Naive thymus-derived CD8-positive, alpha-beta T cell (primary cell): ENCODE data around the gene ATP4B. TPM values are rescaled to one million over a fixed set of nuclear protein-coding genes. Genes with fewer than 3 reads are reported as not detected.
A peak's percentile ranks its signal among the peaks of the same experiment; 100 is the strongest.

Source experiments
- ATAC-seq, 2 donors: fragments of 150-1000 bp; cut with Tn5 transposase in 1 of 2; sonication (Bioruptor Pico), chemical (Tn5 transposase) in 1 of 2; 1 replicate in 1 of 2; 2 replicates in 1 of 2; pipeline ENCODE4 v1.10.0; 2021; ENCODE audit warnings: mild to moderate bottlenecking in 2 of 2, moderate library complexity in 2 of 2
- POLR2A ChIA-PET: fragments of 350-600 bp; sonication (Branson Sonifier 250); formaldehyde crosslinking; loops from one replicate; lab custom pipeline; 2021; ENCODE audit warnings: antibody characterized with exemption; lab: Charles Lee
- DNase-seq, 10 donors: peaks; one replicate each; pipeline versions ENCODE4 v3.0.0 to v3.0.0-alpha.2; 2020 to 2022
- H3K27ac Mint-ChIP-seq, 10 donors: one replicate each; pipeline ENCODE4 v1.8.0; 2020 to 2022; ENCODE audit warnings: mild to moderate bottlenecking in 10 of 10, mixed read lengths in 10 of 10, moderate library complexity in 4 of 10, inconsistent platforms in 1 of 10
- H3K27me3 Mint-ChIP-seq, 5 donors: one replicate each; pipeline ENCODE4 v1.8.0; 2021 to 2022; ENCODE audit warnings: mixed read lengths in 5 of 5
- H3K36me3 Mint-ChIP-seq, 3 donors: one replicate each; pipeline ENCODE4 v1.8.0; 2020 to 2022; ENCODE audit warnings: mixed read lengths in 3 of 3, mild to moderate bottlenecking in 2 of 3, inconsistent platforms in 1 of 3
- H3K4me1 Mint-ChIP-seq, 4 donors: one replicate each; pipeline ENCODE4 v1.8.0; 2021 to 2022; ENCODE audit warnings: mixed read lengths in 4 of 4
- H3K4me3 Mint-ChIP-seq, 10 donors: one replicate each; pipeline ENCODE4 v1.8.0; 2020 to 2022; ENCODE audit warnings: mild to moderate bottlenecking in 10 of 10, mixed read lengths in 10 of 10, moderate library complexity in 6 of 10, inconsistent platforms in 1 of 10
- H3K9me3 Mint-ChIP-seq, 9 donors: one replicate each; pipeline ENCODE4 v1.8.0; 2020 to 2022; ENCODE audit warnings: mixed read lengths in 9 of 9, mild to moderate bottlenecking in 3 of 9, inconsistent platforms in 1 of 9, moderate library complexity in 1 of 9
- polyA plus RNA-seq, 3 donors: library from polyadenylated mRNA; unstranded; fragments of 300-500 nt; fragmentation: Illumina TruSeq; gene quantifications; one replicate each; pipeline ENCODE4 v1.2.3, GENCODE V29; 2021
- total RNA-seq, 8 experiments: library from RNA in 2 of 8; stranded (reverse) in 2 of 8; gene quantifications; one replicate each; pipeline ENCODE4 v1.2.3 and lab custom pipeline; 2021 to 2026

Gene ATP4B
- total and polyA plus RNA-seq, 5 experiments from 2014 or later = not detected

DNA sequence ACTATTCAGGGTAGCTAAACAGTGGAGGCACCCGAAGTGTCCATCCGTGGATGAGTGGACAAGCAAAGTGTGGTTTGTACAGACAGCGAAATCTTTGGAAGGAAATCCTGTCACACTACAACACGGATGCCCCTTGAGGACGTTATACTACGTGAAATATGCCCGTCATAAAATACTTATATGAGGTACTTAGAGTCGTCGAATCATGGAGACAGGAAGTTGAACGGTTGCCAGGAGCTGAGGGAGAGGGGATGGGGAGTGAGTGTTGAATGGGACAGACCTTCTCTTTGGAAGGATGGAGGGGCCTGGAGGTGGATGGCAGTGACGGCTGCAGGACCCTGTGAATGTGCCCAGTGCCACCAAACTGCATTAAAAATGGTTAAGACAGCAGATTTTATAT lies 11.6 kb downstream of the ATP4B start:
- peak overlapping the region in 9 of 10 donors; percentile 5 to 65 (median 46) for H3K4me3 Mint-ChIP-seq

DNA sequence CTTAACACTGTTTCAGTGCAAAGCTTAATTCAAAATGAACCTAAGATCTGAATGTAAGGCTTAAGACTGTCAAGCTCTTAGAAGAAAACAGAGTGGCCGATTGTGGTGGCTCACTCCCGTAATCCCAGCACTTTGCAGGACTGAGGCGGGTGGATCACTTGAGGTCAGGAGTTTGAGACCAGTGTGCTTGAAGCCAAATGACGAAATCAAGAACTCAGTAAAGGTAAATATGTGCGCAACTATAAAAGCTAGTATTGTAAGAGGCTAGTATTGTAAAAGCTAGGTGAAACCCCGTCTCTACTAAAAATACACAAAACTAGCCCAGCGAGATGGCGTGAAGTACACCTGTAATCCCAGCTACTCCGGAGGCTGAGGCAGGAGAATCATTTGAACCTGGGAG lies 12.7 kb downstream of the ATP4B start:
- Mint-ChIP-seq H3K4me3 (peak overlapping the region in 1 of 10 donors; percentile 18), H3K4me1 (peaks cover 7 to 30% (median 29%) of the 10 kb centered on the region in 4 donors), H3K27ac (peak overlapping the region in 3 of 10 donors; percentile 22 to 43 (median 43)), H3K9me3 (peaks cover 0 to 6% (median 0%) of the 10 kb centered on the region in 9 donors), H3K36me3 (peaks cover 0 to 17% (median 11%) of the 10 kb centered on the region in 3 donors), H3K27me3 (no peaks in the 10 kb centered on the region)
- ATAC-seq (no peak), DNase-seq (no peak)
- POLR2A ChIA-PET = interaction anchor here (0.6 kb wide), 1 partner anchor 58 kb away, joined by 3 read pairs; no protein-coding TSS in a partner anchor

More for the DNA sequence above, 11.6 kb downstream of the ATP4B start:
- DNase-seq = peak in 2 of 10 donors; percentile 36 to 64
- Mint-ChIP-seq H3K36me3 (peaks cover 0 to 10% (median 8%) of the 10 kb centered on the region in 3 donors), H3K27me3 (no peaks in the 10 kb centered on the region), H3K4me1 (peaks cover 7 to 30% (median 29%) of the 10 kb centered on the region in 4 donors), H3K9me3 (peaks cover 0 to 6% (median 0%) of the 10 kb centered on the region in 9 donors), H3K27ac (peak overlapping the region; percentile 4 to 88 (median 46))
- POLR2A ChIA-PET = no interaction called here
- ATAC-seq = peak; percentile 25 to 74

DNA sequence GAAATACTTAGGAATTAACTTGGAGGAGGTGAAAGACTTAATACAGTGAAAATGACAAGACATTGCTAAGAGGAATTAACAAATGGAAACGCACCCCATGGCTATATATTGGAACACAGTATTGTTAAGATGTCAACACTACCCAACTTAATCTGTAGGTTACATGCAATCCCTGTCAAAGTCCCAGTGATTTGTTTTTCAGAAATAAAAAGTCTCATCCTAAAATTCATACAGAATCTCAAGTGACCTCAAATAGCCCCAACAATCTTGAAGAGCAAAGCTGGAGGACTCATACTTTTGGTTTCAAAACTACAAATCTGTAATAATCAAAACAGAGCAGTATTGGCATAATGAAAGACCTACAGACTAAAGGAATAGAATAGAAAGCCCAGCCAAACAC lies 13.2 kb downstream of the ATP4B start:
- peaks cover 7 to 30% (median 29%) of the 10 kb centered on the region in 4 donors for H3K4me1 Mint-ChIP-seq
- POLR2A ChIA-PET = interaction anchor here (0.6 kb wide), 1 partner anchor 58 kb away, joined by 3 read pairs; no protein-coding TSS in a partner anchor
- no peaks in the 10 kb centered on the region for H3K27me3 Mint-ChIP-seq
- peaks cover 0 to 23% (median 13%) of the 10 kb centered on the region in 3 donors for H3K36me3 Mint-ChIP-seq
- H3K4me3 Mint-ChIP-seq = no peak overlapping the region
- no peak for DNase-seq
- peaks cover 0 to 3% (median 0%) of the 10 kb centered on the region in 9 donors for H3K9me3 Mint-ChIP-seq
- peak overlapping the region in 2 of 10 donors; percentile 6 to 43 for H3K27ac Mint-ChIP-seq
- no peak for ATAC-seq

DNA sequence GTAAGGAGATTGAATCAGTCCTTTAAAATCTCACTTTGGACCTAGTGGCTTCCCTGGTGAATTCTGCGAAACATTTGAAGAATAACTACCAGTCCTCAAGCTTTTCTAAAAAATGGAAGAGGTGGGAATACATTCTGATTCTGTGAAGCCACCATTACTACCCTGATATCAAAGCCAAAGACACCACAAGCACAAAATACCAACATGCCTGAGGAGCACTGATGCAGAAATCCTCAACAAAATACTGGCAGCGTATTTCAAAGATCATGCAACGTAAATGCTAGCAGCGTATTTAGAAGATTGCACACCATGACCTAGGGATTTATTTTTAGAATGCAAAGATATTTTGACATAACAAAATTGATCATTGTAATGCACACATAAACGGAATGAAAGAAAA lies 14.4 kb downstream of the ATP4B start:
- no peak overlapping the region for H3K27ac Mint-ChIP-seq
- H3K27me3 Mint-ChIP-seq = no peaks in the 10 kb centered on the region
- peaks cover 0 to 31% (median 17%) of the 10 kb centered on the region in 3 donors for H3K36me3 Mint-ChIP-seq
- ATAC-seq = no peak
- peaks cover 0 to 2% (median 0%) of the 10 kb centered on the region in 9 donors for H3K9me3 Mint-ChIP-seq
- peak overlapping the region in 1 of 10 donors; percentile 2 for H3K4me3 Mint-ChIP-seq
- POLR2A ChIA-PET = interaction anchor here (0.6 kb wide), 1 partner anchor 605 kb away, joined by 4 read pairs; no protein-coding TSS in a partner anchor
- H3K4me1 Mint-ChIP-seq = peaks cover 9 to 30% (median 29%) of the 10 kb centered on the region in 4 donors
- no peak for DNase-seq

DNA sequence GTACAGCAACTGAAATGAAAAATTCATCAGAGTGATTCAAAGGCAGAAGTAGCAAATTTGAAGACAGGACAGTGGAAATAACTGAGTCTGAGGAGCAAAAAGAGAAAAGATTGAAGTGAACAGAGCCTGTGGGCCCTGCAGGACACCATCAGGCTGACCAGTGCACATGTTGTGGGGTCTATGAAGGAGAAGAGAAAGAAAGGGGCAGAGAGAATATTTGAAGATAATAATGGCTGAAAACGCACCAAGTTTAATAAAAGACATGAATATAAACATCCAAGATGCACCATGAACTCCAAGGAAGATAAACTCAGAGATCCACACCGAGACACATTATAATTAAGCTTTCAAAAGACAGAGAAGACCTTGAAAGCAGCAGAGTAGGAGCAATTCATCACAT lies 15.4 kb downstream of the ATP4B start:
- Mint-ChIP-seq H3K9me3 (peaks cover 0 to 2% (median 0%) of the 10 kb centered on the region in 9 donors), H3K36me3 (peaks cover 0 to 37% (median 25%) of the 10 kb centered on the region in 3 donors), H3K4me3 (no peak overlapping the region), H3K4me1 (peaks cover 5 to 26% (median 23%) of the 10 kb centered on the region in 4 donors), H3K27me3 (no peaks in the 10 kb centered on the region), H3K27ac (peak overlapping the region in 1 of 10 donors; percentile 34)
- DNase-seq (peak in 1 of 10 donors; percentile 1), ATAC-seq (no peak)
- POLR2A ChIA-PET = no interaction called here

DNA sequence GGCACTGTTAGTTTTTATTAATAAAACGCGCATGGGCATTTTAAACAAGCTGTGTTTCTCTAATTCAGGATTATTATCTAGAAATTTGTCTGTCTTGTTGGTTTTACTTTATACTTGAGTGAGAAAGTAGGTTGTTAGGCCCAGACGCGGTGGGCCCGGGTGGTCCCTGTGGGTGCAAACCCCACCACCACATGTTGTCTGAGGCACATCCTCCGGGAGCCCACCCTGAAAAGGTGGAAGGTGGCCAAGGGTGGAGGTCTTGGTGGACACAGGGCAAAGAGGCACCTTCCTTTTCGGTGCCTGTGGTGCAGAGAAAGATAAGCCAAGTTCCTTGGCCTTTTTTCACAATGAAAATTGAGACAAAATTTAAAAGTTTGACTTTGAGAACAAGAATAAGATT lies 16.6 kb downstream of the ATP4B start:
- peaks cover 4 to 20% (median 12%) of the 10 kb centered on the region in 4 donors for H3K4me1 Mint-ChIP-seq
- ATAC-seq (no peak), DNase-seq (no peak)
- peaks cover 0 to 46% (median 30%) of the 10 kb centered on the region in 3 donors for H3K36me3 Mint-ChIP-seq
- no peaks in the 10 kb centered on the region for H3K27me3 Mint-ChIP-seq
- peak overlapping the region in 1 of 10 donors; percentile 37 for H3K27ac Mint-ChIP-seq
- no peaks in the 10 kb centered on the region for H3K9me3 Mint-ChIP-seq
- POLR2A ChIA-PET = no interaction called here
- H3K4me3 Mint-ChIP-seq = no peak overlapping the region

DNA sequence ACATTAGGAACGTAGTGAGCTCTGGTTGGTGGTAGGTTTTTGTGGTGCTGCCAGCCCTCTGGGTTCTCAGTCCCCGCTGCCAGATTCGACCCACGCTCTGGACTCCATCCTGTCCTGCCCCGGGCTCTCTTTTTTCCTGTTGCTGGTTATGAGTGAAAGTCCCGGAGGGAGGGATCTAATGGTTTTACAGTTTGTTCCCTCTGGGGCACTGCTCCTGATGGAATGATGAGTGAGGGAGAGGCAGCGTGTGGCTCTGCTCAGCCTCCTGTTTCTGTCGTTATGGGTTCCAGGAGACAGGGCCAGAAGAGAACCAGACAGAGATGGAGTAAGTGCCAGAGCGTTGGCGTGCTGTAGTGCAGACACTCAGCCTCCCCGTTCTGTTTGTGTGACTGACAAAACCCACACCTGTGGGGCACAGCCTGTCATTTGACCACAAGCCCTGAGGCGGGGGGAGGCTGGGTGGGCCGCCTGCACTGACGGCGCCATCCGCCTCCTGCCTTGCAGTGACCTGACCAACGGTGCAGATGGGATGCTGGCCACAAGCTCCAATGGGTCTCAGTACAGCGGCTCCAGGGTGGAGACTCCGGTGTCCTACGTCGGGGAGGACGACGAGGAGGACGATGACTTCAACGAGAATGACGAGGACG lies 18.3 kb downstream of the ATP4B start:
- POLR2A ChIA-PET = interaction anchor here (1.0 kb wide), 1 partner anchor 54 kb away, joined by 3 read pairs; no protein-coding TSS in a partner anchor
- Mint-ChIP-seq H3K9me3 (no peaks in the 10 kb centered on the region), H3K4me1 (peaks cover 5 to 23% (median 10%) of the 10 kb centered on the region in 4 donors), H3K27ac (peak overlapping the region in 7 of 10 donors; percentile 14 to 80 (median 52)), H3K27me3 (no peaks in the 10 kb centered on the region), H3K36me3 (peaks cover 0 to 51% (median 31%) of the 10 kb centered on the region in 3 donors), H3K4me3 (peak overlapping the region in 4 of 10 donors; percentile 2 to 20 (median 16))
- peak; percentile 68 to 73 for ATAC-seq
- peak in 4 of 10 donors; percentile 17 to 62 (median 30) for DNase-seq

DNA sequence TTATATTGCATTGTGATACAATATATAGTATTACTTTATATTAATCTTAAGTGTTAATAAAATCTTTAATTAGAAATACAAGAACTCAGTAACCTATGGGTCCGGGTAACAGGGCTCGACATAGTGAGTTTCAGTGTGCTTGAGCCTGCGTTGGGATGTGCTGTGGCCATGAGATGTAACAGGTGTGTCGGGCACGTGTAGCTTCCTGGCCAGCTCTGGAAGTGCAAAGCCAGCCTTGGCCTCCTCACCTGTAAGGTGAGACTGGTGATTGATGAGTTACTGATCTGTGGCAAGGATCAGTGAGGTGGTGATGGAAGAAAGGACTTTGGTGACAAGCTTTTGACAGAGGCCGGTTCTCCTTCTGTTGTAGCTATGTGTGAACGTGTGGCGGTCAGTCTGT lies 19.2 kb downstream of the ATP4B start:
- ATAC-seq (no peak), DNase-seq (no peak)
- peaks cover 13 to 33% (median 18%) of the 10 kb centered on the region in 4 donors for H3K4me1 Mint-ChIP-seq
- peaks cover 0 to 54% (median 31%) of the 10 kb centered on the region in 3 donors for H3K36me3 Mint-ChIP-seq
- no peaks in the 10 kb centered on the region for H3K27me3 Mint-ChIP-seq
- H3K4me3 Mint-ChIP-seq = peak overlapping the region in 1 of 10 donors; percentile 40
- H3K9me3 Mint-ChIP-seq = no peaks in the 10 kb centered on the region
- H3K27ac Mint-ChIP-seq = peak overlapping the region in 6 of 10 donors; percentile 2 to 91 (median 56)
- POLR2A ChIA-PET = interaction anchor here (1.0 kb wide), 1 partner anchor 53 kb away, joined by 3 read pairs; no protein-coding TSS in a partner anchor

DNA sequence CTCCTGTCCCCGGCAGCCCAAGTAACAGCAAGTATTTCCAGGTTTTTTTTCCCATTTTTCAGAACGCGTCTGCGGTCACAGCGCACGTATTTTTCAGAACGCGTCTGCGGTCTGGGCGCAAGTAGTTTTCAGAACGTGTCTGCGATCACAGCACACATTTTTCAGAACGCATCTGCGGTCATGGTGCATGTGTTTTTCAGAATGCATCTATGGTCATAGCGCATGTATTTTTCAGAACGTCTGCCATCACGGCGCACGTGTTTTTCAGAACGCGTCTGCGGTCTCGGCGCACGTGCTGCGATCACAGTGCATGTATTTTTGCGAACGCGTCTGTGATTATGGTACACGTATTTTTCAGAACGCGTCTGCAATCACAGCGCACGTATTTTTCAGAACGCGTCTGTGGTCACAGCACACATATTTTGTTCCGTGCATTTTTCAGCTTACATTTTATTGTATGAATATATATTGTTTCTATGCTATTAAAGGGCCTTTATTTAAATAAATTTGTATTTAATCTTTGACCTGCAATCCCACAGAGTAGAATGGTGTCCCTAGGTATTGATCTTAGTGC lies 19.7 kb downstream of the ATP4B start:
- no peaks in the 10 kb centered on the region for H3K27me3 Mint-ChIP-seq
- ATAC-seq (no peak), DNase-seq (peak in 2 of 10 donors; percentile 7 to 14)
- peaks cover 0 to 54% (median 31%) of the 10 kb centered on the region in 3 donors for H3K36me3 Mint-ChIP-seq
- H3K27ac Mint-ChIP-seq = peak overlapping the region in 1 of 10 donors; percentile 48
- no peaks in the 10 kb centered on the region for H3K9me3 Mint-ChIP-seq
- POLR2A ChIA-PET = no interaction called here
- peaks cover 14 to 38% (median 21%) of the 10 kb centered on the region in 4 donors for H3K4me1 Mint-ChIP-seq
- no peak overlapping the region for H3K4me3 Mint-ChIP-seq

DNA sequence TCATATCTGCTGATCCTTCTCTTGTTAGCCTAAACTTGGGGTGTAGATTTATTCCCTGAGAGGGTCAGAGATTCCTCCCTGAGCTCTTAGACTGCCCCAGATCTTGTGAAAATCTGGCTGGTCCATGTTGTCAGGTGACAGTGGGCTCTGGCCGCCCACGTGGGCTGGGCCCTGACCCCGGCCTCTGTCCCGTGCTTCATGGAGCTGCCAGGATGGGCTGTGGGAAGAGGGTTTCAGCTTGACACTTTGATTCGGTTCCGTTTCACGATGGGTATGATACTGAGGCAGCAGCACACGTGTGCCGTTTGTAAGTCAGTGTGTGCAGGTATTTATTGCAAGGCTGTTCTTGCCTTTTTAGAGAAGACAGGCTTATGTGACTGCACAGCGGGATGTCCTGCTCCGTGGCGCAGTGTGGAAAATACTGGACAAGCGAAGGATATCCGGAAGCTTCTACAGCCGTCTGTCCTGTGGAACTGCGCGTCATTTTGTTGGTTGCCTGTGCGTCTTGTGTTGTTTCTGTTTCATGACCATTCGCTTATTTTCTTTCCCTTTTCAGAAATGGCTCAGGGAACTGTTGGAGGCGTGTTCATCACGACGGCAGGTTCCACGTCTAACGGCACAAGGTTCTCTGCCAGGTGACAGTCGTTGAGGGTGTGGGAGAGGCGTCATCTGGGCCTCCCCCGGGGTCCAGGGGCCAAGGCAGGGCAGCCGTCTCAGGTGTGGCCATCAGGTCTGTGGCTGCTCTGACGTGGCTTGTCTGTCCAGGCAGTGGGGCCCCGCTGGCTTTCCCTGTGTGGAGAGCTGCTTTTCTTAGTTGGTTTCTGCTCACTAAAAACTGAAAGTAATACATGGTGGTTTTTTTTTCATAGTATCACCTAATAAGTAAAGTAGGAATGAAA lies 20.5 kb downstream of the ATP4B start:
- no peak for ATAC-seq
- H3K4me1 Mint-ChIP-seq = peaks cover 20 to 46% (median 26%) of the 10 kb centered on the region in 4 donors
- H3K9me3 Mint-ChIP-seq = no peaks in the 10 kb centered on the region
- peaks cover 0 to 58% (median 32%) of the 10 kb centered on the region in 3 donors for H3K36me3 Mint-ChIP-seq
- H3K4me3 Mint-ChIP-seq = no peak overlapping the region
- POLR2A ChIA-PET = no interaction called here
- peak in 2 of 10 donors; percentile 14 to 26 for DNase-seq
- H3K27ac Mint-ChIP-seq = peak overlapping the region in 5 of 10 donors; percentile 14 to 73 (median 16)
- H3K27me3 Mint-ChIP-seq = no peaks in the 10 kb centered on the region

DNA sequence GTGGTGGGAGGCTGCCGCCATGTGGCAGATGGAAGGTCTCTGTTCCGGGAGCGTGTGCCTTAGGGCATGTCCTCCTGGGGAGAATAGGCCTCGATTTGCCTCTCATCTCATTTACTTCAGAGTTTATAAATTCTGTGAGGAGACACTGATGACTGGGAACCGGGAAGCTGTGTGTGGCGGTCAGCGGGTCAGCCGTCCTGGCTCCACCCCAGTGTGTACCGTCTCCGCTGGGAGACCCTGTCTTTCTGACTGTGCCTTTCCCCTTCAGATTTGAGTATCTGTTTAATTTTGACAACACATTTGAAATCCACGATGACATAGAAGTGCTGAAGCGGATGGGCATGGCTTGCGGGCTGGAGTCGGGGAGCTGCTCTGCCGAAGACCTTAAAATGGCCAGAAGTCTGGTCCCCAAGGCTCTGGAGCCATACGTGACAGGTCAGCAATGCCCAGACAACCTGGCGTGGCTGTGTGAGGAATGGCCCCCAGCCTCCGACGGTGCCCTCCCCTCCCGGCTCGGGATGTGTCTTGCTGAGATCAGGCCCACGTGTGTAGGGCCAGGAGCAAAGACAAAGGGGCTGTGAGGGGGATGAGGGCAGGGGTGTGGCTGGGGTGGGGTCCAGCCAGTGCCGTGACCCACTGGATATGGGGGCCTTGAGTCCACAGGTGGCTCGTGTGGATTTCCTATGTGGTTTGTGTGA lies 21.6 kb downstream of the ATP4B start:
- Mint-ChIP-seq H3K27ac (peak overlapping the region in 8 of 10 donors; percentile 53 to 82 (median 66)), H3K4me3 (no peak overlapping the region), H3K9me3 (no peaks in the 10 kb centered on the region), H3K27me3 (no peaks in the 10 kb centered on the region), H3K4me1 (peaks cover 20 to 50% (median 26%) of the 10 kb centered on the region in 4 donors), H3K36me3 (peaks cover 0 to 48% (median 29%) of the 10 kb centered on the region in 3 donors)
- POLR2A ChIA-PET = no interaction called here
- DNase-seq (peak in 1 of 10 donors; percentile 40), ATAC-seq (no peak)
